ENCODE measurements around the gene SPATA3.

SPATA3 gene

GRCh38 chr2:231037202-231037730 lies 41.3 kb downstream of the SPATA3 start, which contains the start of gene C2orf72:
Gene C2orf72 (plus strand): TSS chr2:231037523. CDS start chr2:231037566, 43 bp downstream.
- peak within 1 kb of the TSS; percentile 53 for H3K4me2 ChIP-seq (ENCODE audit: low read length)
- H3K79me2 ChIP-seq = no peaks in the 10 kb centered on the region
- H3K27me3 ChIP-seq (ENCODE audit: control insufficient read depth, insufficient read depth, low read length) = no peaks in the 10 kb centered on the region
- no peak for TF ChIP-seq CTCF (IDR thresholded peaks at IDR 0.05)
- no peak within 1 kb of the TSS for H3K27ac ChIP-seq
- H3K9ac ChIP-seq = no peak within 1 kb of the TSS
- H2AFZ ChIP-seq = peak within 1 kb of the TSS; percentile 93
- no peak within 1 kb of the TSS for H3K4me3 ChIP-seq (ENCODE audit: low read depth, low read length)
- no peaks in the 10 kb centered on the region for H3K36me3 ChIP-seq (ENCODE audit: control insufficient read depth, insufficient read depth, low read length)
- H3K9me3 ChIP-seq (ENCODE audit: control insufficient read depth, low read length) = no peaks in the 10 kb centered on the region
- no peaks in the 10 kb centered on the region for H3K4me1 ChIP-seq

- H3K36me3 ChIP-seq (ENCODE audit: control insufficient read depth, insufficient read depth, low read length) = no peaks in the 10 kb centered on the region
- peak overlapping the region; percentile 93 for H2AFZ ChIP-seq
- peak overlapping the region; percentile 50 for H3K4me2 ChIP-seq (ENCODE audit: low read length)
- no peak overlapping the region for H3K27ac ChIP-seq
- no peak overlapping the region for H3K4me3 ChIP-seq (ENCODE audit: low read depth, low read length)
- no peaks in the 10 kb centered on the region for H3K4me1 ChIP-seq
- no peaks in the 10 kb centered on the region for H3K9me3 ChIP-seq (ENCODE audit: control insufficient read depth, low read length)
- H3K9ac ChIP-seq = no peak overlapping the region
- TF ChIP-seq CTCF (IDR thresholded peaks at IDR 0.05) = no peak
- no peaks in the 10 kb centered on the region for H3K27me3 ChIP-seq (ENCODE audit: control insufficient read depth, insufficient read depth, low read length)
- no peaks in the 10 kb centered on the region for H3K79me2 ChIP-seq
Observed at GRCh38 chr2:231037731-231038482, 42.0 kb downstream of the SPATA3 start.

- TF ChIP-seq CTCF (IDR thresholded peaks at IDR 0.05) = no peak
- Histone ChIP-seq H3K79me2 (no peaks in the 10 kb centered on the region), H3K4me1 (no peaks in the 10 kb centered on the region), H3K9ac (no peak overlapping the region), H3K27me3 (ENCODE audit: control insufficient read depth, insufficient read depth, low read length) (no peaks in the 10 kb centered on the region), H3K4me2 (ENCODE audit: low read length) (peak overlapping the region; percentile 50), H3K27ac (no peak overlapping the region), H3K36me3 (ENCODE audit: control insufficient read depth, insufficient read depth, low read length) (no peaks in the 10 kb centered on the region), H3K4me3 (ENCODE audit: low read depth, low read length) (no peak overlapping the region), H2AFZ (peak overlapping the region; percentile 93), H3K9me3 (ENCODE audit: control insufficient read depth, low read length) (no peaks in the 10 kb centered on the region)
Observed at GRCh38 chr2:231038483-231039293, 42.8 kb downstream of the SPATA3 start.

- Histone ChIP-seq H3K4me1 (no peaks in the 10 kb centered on the region), H3K27ac (no peak overlapping the region), H3K4me3 (ENCODE audit: low read depth, low read length) (no peak overlapping the region), H3K9ac (no peak overlapping the region), H2AFZ (no peak overlapping the region), H3K27me3 (ENCODE audit: control insufficient read depth, insufficient read depth, low read length) (no peaks in the 10 kb centered on the region), H3K4me2 (ENCODE audit: low read length) (no peak overlapping the region), H3K79me2 (no peaks in the 10 kb centered on the region), H3K9me3 (ENCODE audit: control insufficient read depth, low read length) (no peaks in the 10 kb centered on the region), H3K36me3 (ENCODE audit: control insufficient read depth, insufficient read depth, low read length) (no peaks in the 10 kb centered on the region)
- no peak for TF ChIP-seq CTCF (IDR thresholded peaks at IDR 0.05)
Observed at GRCh38 chr2:231039294-231039664, 43.4 kb downstream of the SPATA3 start.

All from parathyroid adenoma (tissue), 2 donors.